ENCODE data around the gene ADGRA1.

The ADGRA1 gene

GRCh38 chr10:133140417-133141143 lies 52.9 kb downstream of the ADGRA1 start:
- no peak for TF ChIP-seq CTCF (IDR thresholded peaks at IDR 0.05; ENCODE audit: low read depth, low read length)

GRCh38 chr10:133141144-133141957 lies 53.6 kb downstream of the ADGRA1 start:
- no peak for DNase-seq (ENCODE audit: extremely low read depth, low read depth)
- no peak for TF ChIP-seq CTCF (IDR thresholded peaks at IDR 0.05; ENCODE audit: low read depth, low read length)

More at GRCh38 chr10:133140417-133141143, 52.9 kb downstream of the ADGRA1 start:
- DNase-seq (ENCODE audit: extremely low read depth, low read depth), result no peak

- DNase-seq (ENCODE audit: extremely low read depth, low read depth), result no peak
Observed at GRCh38 chr10:133141958-133142340, 54.2 kb downstream of the ADGRA1 start.

GRCh38 chr10:133142523-133143199 lies 54.9 kb downstream of the ADGRA1 start:
- no peak for DNase-seq (ENCODE audit: extremely low read depth, low read depth)
- TF ChIP-seq CTCF (IDR thresholded peaks at IDR 0.05; ENCODE audit: low read depth, low read length), result no peak

More at GRCh38 chr10:133141958-133142340, 54.2 kb downstream of the ADGRA1 start:
- no peak for TF ChIP-seq CTCF (IDR thresholded peaks at IDR 0.05; ENCODE audit: low read depth, low read length)

GRCh38 chr10:133143200-133143533 lies 55.4 kb downstream of the ADGRA1 start:
- DNase-seq (ENCODE audit: extremely low read depth, low read depth), result no peak
- no peak for TF ChIP-seq CTCF (IDR thresholded peaks at IDR 0.05; ENCODE audit: low read depth, low read length)

GRCh38 chr10:133143546-133143945 lies 55.8 kb downstream of the ADGRA1 start:
- no peak for DNase-seq (ENCODE audit: extremely low read depth, low read depth)
- TF ChIP-seq CTCF (IDR thresholded peaks at IDR 0.05; ENCODE audit: low read depth, low read length), result no peak

- no peak for DNase-seq (ENCODE audit: extremely low read depth, low read depth)
- no peak for TF ChIP-seq CTCF (IDR thresholded peaks at IDR 0.05; ENCODE audit: low read depth, low read length)
Observed at GRCh38 chr10:133144771-133145170, 57.0 kb downstream of the ADGRA1 start.
